Daoy (cell line): Measurements from ENCODE around the gene PAK6. TPM values are rescaled to one million over a fixed set of nuclear protein-coding genes. Genes with fewer than 3 reads are reported as not detected.

Experiments
- DNase-seq: peaks from one replicate; pipeline ENCODE4 v3.0.0-alpha.2; 2015; ENCODE audit warnings: low read depth
- total RNA-seq: library from RNA; depleted of rRNA; stranded (reverse); fragments of >200 nt; shearing (Covaris generic); gene quantifications from 2 replicates; pipeline ENCODE4 v1.2.3, GENCODE V29; 2014

The PAK6 gene
- total RNA-seq, 1 experiment from 2014 or later = 0.57 TPM

GRCh38 chr15:40255033-40255432 is 16.2 kb downstream of the PAK6 start:
- no peak for DNase-seq

DNA sequence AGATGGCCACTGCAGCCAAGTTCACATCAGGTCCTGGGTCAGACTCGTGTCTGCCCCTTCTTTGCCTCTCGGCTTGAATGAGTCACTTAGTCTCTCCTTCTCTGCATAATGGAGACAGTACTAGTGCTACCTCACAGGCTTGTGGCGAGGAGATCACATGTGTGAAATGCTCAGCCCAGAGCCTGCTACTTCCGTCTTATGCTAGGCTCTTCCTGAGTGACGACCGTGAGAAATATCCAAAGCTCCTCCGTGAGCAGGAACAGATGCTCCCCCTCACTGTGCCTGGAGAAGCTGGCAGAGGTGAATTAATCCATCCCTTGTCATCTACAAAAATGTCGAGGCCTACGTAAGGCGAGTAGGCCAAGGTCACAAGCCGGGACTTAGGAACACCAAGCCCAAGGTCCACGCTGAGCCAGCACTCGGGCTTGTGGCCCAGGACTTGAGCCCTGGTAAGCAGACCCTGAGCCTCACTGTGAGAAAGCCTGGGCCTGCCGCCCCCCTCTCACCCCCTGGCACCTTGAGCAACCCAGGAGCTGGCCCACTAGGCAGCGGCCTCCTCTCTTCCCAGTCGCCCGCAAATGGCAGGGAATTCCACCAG is 17.9 kb downstream of the PAK6 start:
- peak; percentile 63 for DNase-seq

- DNase-seq = peak; percentile 53
Observed at GRCh38 chr15:40257656-40258450, 19.0 kb downstream of the PAK6 start.

- peak; percentile 32 for DNase-seq
Observed at GRCh38 chr15:40258544-40258943, 19.7 kb downstream of the PAK6 start.

DNA sequence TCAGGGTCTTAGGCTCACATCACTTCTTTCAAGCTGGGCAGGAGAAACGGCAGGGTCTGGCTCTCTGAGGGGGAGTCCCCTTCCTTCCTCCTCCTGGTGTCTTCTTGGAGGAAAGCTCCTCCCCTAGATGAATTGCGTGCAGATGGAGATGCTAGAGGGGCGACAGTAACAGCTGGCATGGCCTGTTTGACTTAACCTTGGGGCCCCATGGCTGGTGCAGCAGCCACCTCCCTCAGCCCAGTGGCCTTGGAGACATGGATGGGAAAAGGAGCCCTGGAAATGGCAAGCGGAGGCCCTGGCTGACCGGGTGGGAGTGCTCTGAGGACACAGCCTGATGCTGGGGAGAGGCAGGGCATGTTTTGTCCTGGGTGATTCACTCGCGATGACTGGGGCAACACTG is 20.2 kb downstream of the PAK6 start:
- no peak for DNase-seq

DNA sequence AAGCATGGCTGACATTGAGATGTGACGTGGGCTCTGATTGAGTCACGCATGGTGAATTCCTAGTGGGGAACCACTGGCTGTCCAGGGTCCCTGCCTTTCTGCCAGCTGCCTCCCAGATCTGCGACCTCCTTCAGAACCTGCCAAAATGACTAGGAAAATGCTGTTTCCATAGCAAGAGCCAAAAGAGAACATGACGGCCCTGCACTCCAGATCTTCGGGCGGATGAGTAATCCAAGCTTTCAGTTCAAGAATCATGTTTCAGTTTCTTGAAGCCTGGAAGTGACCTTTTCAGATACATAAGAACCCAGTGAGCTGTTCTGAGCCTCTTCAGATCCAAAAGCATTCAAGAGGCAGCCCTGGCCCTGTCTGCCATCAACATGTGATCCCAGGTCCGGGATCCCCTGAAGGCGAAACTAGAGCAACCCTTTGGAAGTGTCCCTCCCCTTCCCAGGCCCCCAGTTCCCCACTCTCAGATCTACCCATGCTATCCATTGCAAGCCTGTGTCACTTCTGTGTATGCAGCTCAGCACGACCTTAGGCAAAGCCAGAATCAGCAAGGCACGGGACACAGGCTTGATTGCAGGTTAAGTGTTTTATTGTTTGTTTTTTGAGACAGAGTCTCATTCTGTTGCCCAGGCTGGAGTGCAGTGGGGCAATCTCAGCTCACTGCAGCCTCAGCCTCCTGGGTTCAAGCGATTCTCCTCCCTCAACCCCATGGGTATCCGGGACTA is 24.3 kb downstream of the PAK6 start:
- DNase-seq = peak; percentile 44

DNA sequence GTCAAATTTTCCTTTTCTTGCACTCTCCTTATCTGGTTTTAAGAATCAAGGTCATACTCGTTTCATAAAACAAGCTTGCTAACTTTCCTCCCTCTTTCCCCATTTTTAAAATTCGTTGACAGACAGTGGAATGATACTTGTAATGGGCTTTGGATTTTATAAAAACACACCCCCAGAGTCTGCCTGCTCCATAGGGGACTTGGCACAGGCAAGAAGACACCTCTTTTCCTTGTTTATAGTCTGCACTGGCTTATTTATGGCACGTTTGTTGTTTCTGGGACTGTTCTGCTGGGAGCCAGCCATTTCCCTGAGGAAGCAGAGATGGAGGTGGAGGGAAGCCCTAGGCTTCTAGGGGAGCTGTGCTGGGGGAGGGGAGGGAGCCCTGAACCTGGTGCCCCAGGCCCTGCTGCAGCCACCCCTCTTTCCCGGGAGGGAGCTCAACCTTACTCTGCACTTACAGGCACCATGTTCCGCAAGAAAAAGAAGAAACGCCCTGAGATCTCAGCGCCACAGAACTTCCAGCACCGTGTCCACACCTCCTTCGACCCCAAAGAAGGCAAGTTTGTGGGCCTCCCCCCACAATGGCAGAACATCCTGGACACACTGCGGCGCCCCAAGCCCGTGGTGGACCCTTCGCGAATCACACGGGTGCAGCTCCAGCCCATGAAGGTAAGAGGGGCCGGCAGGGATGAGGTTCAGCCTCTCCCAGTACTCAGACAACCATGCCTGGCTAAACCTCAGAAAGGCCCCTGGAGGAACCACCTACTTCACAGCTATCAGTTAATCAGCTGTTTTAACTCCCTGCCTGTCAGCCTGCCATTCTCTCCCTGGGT is 25.7 kb downstream of the PAK6 start:
- no peak for DNase-seq

GRCh38 chr15:40265355-40265754 is 26.5 kb downstream of the PAK6 start:
- no peak for DNase-seq

- DNase-seq = no peak
Observed at GRCh38 chr15:40265875-40266274, 27.0 kb downstream of the PAK6 start.

GRCh38 chr15:40266828-40267304 is 28.0 kb downstream of the PAK6 start:
- DNase-seq = peak; percentile 96

GRCh38 chr15:40267670-40268069 is 28.8 kb downstream of the PAK6 start:
- DNase-seq = no peak

DNA sequence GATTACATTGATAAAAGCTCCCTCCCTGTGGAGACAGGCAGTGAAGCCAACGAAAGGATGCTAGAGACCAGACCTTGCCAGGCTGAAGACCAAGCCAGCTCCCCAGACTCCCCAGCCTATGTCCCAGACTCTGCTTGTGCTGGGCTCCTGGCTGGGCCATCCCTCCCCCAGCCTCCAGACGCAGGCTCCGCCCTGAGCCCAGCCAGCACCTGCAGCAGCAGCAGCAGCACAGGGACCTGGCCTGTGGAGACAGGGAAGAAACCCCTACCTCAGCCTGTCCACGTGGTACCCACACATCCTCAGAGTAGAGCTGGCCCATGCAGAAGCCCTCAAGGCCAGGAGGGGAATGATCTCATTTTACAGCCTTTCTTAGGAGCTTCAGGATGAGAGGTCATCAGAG is 30.7 kb downstream of the PAK6 start:
- no peak for DNase-seq

GRCh38 chr15:40270246-40270995 is 31.6 kb downstream of the PAK6 start:
- DNase-seq = no peak

- DNase-seq = no peak
Observed at GRCh38 chr15:40271685-40272484, 33.0 kb downstream of the PAK6 start.

DNA sequence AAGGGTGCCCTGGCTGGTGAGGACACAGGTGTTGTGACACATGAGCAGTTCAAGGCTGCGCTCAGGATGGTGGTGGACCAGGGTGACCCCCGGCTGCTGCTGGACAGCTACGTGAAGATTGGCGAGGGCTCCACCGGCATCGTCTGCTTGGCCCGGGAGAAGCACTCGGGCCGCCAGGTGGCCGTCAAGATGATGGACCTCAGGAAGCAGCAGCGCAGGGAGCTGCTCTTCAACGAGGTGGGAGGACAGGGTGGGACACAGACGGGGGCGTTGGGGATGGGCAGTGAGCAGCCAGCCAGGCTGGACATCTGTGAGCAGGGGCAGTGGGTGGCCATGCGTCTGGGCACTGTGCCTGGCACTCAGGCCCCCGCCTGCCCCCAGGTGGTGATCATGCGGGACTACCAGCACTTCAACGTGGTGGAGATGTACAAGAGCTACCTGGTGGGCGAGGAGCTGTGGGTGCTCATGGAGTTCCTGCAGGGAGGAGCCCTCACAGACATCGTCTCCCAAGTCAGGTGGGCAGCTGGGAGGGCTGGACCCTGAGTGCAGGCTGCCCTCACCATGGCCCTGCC is 33.7 kb downstream of the PAK6 start:
- DNase-seq = peak; percentile 45

DNA sequence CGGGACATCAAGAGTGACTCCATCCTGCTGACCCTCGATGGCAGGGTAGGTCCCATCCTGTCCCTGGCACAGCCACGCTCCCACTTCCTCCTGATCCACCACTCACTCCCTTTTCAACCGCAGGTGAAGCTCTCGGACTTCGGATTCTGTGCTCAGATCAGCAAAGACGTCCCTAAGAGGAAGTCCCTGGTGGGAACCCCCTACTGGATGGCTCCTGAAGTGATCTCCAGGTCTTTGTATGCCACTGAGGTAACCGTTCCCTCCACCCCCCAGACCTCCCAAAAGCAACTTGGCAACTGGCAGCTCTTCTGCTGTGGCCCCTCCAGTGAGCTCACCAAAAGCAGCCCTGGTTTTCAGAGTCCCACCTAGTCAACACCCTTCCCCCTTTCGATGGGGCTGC is 34.6 kb downstream of the PAK6 start:
- no peak for DNase-seq

- DNase-seq = peak; percentile 78
Observed at GRCh38 chr15:40274350-40275274, 35.7 kb downstream of the PAK6 start.

DNA sequence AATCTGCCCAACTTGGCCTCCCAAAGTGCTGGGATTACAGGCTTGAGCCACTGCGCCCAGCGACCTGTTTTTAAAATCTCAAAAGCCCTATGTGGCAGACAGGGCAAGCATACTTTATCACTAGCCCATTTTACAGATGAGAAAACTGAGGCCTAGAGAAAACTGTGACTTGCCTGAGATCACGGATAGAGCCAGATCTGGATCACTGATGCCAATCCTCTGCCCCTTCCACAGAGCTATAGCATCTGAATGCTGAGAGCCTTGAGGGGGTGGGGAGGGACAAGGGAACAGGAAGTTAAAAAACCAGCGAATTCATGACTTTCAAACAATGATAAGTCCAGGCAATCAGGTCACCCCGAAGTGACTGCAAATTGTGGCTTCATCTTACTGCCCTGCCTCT is 36.7 kb downstream of the PAK6 start:
- no peak for DNase-seq

- no peak for DNase-seq
Observed at GRCh38 chr15:40275954-40276353, 37.1 kb downstream of the PAK6 start.
